Coronary artery (tissue), 2 donors: ENCODE data around the gene TMEM131L.

ENCODE experiments used
- DNase-seq: peaks from one replicate; pipeline ENCODE4 v3.0.0-alpha.2; 2017; ENCODE audit warnings: low spot score
- H3K27ac ChIP-seq, 2 donors: fragments of 200-600 bp; sonication (generic); one replicate each; pipeline ENCODE4 v1.5.1; 2016 to 2019
- H3K4me3 ChIP-seq: fragments of 200-600 bp; sonication (generic); 2 replicates; pipeline ENCODE4 v1.5.1; 2016; ENCODE audit warnings: mild to moderate bottlenecking, moderate library complexity
- TF ChIP-seq, protein P1 (sequence below): fragments of 200-600 bp; sonication (generic); IDR thresholded peaks from one replicate; pipeline ENCODE4 v1.5.1; 2019; ENCODE audit warnings: antibody characterized with exemption

Gene TMEM131L

DNA sequence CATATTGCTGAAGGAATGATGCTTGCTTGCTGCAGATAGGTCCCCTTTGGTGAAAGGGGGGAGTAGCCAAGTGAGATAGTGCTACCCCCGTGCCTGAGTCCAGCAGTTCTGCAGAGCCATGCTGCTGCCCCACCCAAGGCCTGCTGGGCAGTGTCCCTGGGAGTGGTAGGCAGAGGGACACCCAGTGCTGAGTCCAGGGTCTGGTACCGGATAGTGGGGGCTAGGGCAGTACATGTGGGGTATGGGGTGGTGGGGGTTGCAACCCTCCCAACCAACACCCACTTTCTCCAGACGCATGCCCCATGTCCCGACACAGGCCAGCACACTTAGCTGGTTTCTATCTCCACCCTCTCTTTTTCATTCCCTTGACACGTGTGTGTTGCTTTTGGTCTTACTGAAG lies 155.9 kb downstream of the TMEM131L start:
- no peak overlapping the region for H3K27ac ChIP-seq
- H3K4me3 ChIP-seq = no peak overlapping the region
- no peak for DNase-seq
- TF ChIP-seq, protein P1, sequence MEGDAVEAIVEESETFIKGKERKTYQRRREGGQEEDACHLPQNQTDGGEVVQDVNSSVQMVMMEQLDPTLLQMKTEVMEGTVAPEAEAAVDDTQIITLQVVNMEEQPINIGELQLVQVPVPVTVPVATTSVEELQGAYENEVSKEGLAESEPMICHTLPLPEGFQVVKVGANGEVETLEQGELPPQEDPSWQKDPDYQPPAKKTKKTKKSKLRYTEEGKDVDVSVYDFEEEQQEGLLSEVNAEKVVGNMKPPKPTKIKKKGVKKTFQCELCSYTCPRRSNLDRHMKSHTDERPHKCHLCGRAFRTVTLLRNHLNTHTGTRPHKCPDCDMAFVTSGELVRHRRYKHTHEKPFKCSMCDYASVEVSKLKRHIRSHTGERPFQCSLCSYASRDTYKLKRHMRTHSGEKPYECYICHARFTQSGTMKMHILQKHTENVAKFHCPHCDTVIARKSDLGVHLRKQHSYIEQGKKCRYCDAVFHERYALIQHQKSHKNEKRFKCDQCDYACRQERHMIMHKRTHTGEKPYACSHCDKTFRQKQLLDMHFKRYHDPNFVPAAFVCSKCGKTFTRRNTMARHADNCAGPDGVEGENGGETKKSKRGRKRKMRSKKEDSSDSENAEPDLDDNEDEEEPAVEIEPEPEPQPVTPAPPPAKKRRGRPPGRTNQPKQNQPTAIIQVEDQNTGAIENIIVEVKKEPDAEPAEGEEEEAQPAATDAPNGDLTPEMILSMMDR = no peak

DNA sequence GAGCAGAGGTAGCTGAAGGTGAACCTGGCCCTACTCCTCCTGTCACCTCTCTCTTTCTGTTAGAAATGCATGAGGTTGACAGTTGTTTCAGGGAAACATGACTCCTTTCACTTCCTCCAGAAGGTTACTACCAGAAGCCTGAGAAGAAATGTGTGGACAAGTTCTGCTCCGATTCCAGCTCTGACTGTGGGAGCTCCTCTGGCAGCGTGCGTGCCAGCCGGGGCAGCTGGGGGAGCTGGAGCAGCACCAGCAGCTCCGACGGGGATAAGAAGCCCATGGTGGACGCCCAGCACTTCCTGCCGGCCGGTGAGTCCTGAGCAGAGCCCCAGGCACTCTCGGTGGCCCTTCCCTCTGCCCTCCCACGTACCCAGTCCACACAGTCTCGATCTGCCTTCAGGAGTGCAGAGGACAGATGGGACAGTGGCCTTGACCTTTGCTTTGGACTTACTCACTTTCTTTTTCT lies 156.6 kb downstream of the TMEM131L start:
- Histone ChIP-seq H3K4me3 (no peak overlapping the region), H3K27ac (no peak overlapping the region)
- DNase-seq = no peak
- TF ChIP-seq, protein P1 = no peak

DNA sequence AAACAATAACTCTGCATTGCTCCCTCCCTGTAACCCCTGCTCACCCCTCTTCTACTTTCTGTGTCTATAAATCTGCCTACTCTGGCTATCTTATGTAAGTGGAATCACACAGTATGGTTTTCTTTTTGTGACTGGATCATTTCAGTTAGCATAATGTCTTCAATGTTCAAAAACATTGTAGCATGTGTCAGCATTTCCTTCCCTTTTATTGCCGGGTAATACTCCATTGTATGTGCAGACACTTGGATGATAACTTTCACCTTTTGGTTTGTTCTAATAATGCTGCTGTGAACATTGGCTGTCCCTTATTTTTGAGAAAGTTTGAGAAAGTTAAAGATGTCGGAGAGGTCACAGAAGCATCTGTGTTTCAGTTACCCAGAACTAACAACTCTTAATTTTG lies 157.3 kb downstream of the TMEM131L start:
- TF ChIP-seq, protein P1 = no peak

DNA sequence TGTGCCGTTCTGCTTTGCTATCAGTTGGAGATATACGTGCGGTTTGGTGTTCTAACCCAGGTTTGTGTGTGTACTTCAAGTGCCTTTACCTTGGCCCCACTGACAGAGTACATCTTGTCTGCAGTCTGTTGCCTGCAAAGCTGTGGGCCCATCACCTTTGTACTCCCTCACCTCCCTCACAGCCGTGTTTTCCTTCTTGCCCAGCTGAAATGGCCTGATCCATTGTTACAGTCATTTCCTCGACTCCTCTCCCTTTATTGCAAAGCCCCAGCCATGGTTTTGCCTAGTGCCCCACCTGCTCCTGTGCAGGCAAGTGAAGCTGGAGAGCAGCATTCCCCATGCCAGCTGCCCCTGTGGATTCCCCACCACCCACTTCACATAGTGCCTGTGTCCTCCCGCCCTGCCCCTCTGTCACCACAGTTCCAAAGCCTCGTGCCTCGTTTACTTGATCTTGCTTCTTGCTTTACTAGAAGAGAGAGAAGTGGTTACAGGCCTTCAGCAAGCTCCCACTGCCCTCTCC lies 162.7 kb downstream of the TMEM131L start:
- no peak overlapping the region for H3K27ac ChIP-seq
- TF ChIP-seq, protein P1 = no peak
- DNase-seq = no peak
- H3K4me3 ChIP-seq = no peak overlapping the region

More for the DNA sequence above, 157.3 kb downstream of the TMEM131L start:
- no peak for DNase-seq
- no peak overlapping the region for H3K27ac ChIP-seq
- H3K4me3 ChIP-seq = no peak overlapping the region

DNA sequence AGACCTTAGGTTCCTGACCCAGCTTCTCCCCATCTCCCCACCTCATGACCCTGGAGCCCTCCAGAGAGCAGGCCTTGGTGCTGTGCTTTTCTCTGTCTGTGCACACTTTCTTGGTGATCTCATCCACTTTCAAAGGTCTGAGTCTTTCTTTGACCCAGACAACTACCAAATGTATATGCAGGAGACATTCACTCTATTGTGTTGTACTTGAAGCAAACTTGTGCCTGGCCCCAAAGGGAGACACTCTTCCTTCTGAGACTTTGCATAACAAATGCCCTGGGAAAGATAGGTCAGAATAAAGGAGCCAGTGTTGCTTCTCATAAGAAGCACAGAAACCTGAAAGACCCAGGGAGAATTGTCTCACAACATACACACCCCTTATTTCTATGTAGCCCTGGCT lies 163.6 kb downstream of the TMEM131L start:
- no peak for DNase-seq
- TF ChIP-seq, protein P1 = no peak
- H3K4me3 ChIP-seq = no peak overlapping the region
- no peak overlapping the region for H3K27ac ChIP-seq

DNA sequence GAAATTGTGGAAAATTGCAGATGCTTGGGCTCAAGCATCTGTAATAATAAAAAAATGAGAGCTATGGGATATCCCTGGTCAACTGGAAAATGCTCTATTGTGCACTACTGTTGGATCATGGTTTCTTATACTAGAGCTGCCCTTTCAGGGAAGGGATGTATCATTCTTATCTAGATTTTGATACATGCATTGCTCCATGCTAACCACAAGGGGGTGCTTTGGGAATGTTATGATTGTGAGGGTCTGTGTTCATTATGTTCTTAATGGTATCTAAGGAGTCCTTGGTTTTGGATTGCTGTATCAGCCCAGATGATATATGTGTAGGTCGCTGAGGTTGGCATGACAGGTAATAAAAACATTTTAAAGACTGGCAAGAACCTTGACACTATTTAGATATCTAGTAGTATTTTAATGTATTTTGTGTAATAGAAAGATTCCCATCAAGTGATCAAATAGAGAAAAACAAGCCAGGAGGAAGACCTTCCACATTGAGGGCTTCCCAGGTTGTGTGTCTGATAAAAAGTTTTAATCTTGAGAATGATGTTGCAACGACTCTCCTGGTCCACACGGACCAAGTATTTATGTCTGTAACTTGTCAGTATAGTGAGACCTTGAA lies 168.7 kb downstream of the TMEM131L start:
- Histone ChIP-seq H3K4me3 (no peak overlapping the region), H3K27ac (no peak overlapping the region)
- no peak for DNase-seq
- TF ChIP-seq, protein P1 = peak; percentile 38

DNA sequence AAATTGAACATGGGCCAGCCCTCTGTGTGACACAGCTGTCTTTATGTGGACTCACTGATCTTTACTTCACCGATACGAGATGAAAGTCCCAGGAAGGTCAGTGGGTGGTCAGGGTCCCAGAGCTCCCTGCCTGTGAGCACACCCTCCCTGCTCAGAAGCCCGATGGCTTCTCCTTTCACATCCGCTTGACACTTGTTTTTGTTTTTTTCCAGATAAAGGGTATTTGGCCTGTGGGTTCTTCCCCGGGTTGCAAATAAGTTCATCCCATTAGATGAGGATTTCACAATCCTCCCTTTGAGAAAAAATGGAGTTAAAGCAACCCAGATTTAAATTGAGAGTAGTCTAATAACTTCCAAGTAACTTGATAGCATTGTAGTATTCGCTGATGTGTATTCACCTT lies 169.7 kb downstream of the TMEM131L start:
- TF ChIP-seq, protein P1 = no peak
- H3K4me3 ChIP-seq = no peak overlapping the region
- no peak overlapping the region for H3K27ac ChIP-seq
- DNase-seq = no peak
